HG02943 (cell line): ENCODE data around the gene EPG5.
"Not testable (repeated sequence)": the region's sequence is repeated elsewhere in the genome, so short reads cannot be mapped to it uniquely, and the experiment has no call there.

Experiments used
- ATAC-seq: cut with Tn5 transposase; IDR thresholded peaks from one replicate; pipeline ENCODE4 v1.9.1; 2021; ENCODE audit warnings: mild to moderate bottlenecking, low read depth, moderate library complexity; ENCODE audit not compliant: unreplicated experiment

EPG5 gene

GRCh38 chr18:45825258-45826044 lies 141.7 kb downstream of the EPG5 start, which contains the start of gene SIGLEC15:
Gene SIGLEC15 (plus strand): TSS chr18:45825675. CDS start chr18:45825729, 54 bp downstream.
- no peak for ATAC-seq

- no peak for ATAC-seq
Measured at GRCh38 chr18:45821711-45822110, 145.4 kb downstream of the EPG5 start.

- ATAC-seq, result no peak
Measured at GRCh38 chr18:45821026-45821425, 146.1 kb downstream of the EPG5 start.

GRCh38 chr18:45820106-45820745 lies 146.9 kb downstream of the EPG5 start:
- no peak for ATAC-seq

- not testable (repeated sequence) for ATAC-seq
Measured at GRCh38 chr18:45818765-45819164, 148.4 kb downstream of the EPG5 start.

GRCh38 chr18:45817543-45817942 lies 149.6 kb downstream of the EPG5 start:
- ATAC-seq, result no peak

- not testable (repeated sequence) for ATAC-seq
Measured at GRCh38 chr18:45814733-45815132, 152.4 kb downstream of the EPG5 start.

GRCh38 chr18:45807144-45807543 lies 160.0 kb downstream of the EPG5 start:
- not testable (repeated sequence) for ATAC-seq

GRCh38 chr18:45806226-45806625 lies 160.9 kb downstream of the EPG5 start:
- no peak for ATAC-seq

- no peak for ATAC-seq
Measured at GRCh38 chr18:45805551-45805950, 161.6 kb downstream of the EPG5 start.

GRCh38 chr18:45802814-45803492 lies 164.2 kb downstream of the EPG5 start:
- no peak for ATAC-seq

GRCh38 chr18:45801416-45802004 lies 165.6 kb downstream of the EPG5 start:
- no peak for ATAC-seq
